CD14-positive monocyte (primary cell): Measurements from ENCODE around the gene SKIC8. TPM values are rescaled to one million over a fixed set of nuclear protein-coding genes. Genes with fewer than 3 reads are reported as not detected.
A peak's percentile ranks its signal among the peaks of the same experiment; 100 is the strongest.

Experiments used
- DNase-seq, 3 donors: peaks; one replicate each; pipeline ENCODE4 v3.0.0-alpha.2; 2011 to 2022
- H2AFZ ChIP-seq: 2 replicates; pipeline ENCODE4 v1.6.0; 2012; ENCODE audit warnings: mild to moderate bottlenecking, low read depth, low read length, inconsistent platforms; ENCODE audit not compliant: insufficient read depth, poor library complexity, severe bottlenecking
- H3K27ac ChIP-seq, 2 donors: 1 replicate in 1 of 2; 2 replicates in 1 of 2; pipeline ENCODE4 v1.5.1; 2012 to 2013; ENCODE audit warnings: low read length in 2 of 2, control low read depth in 1 of 2, inconsistent platforms in 1 of 2, low read depth in 1 of 2, mild to moderate bottlenecking in 1 of 2
- H3K27me3 ChIP-seq, 2 donors: one replicate each; pipeline versions ENCODE4 v1.6.0 to v1.6.1; 2011 to 2013; ENCODE audit warnings: low read length in 2 of 2; ENCODE audit not compliant: control insufficient read depth in 2 of 2, insufficient read depth in 2 of 2
- H3K36me3 ChIP-seq, 2 donors: replicated peaks in 1 of 2; 1 replicate in 1 of 2; 2 replicates in 1 of 2; pipeline versions ENCODE4 v1.5.1 to v1.6.1; 2012 to 2013; ENCODE audit warnings: low read length in 2 of 2, control low read depth in 1 of 2, inconsistent platforms in 1 of 2, mild to moderate bottlenecking in 1 of 2; ENCODE audit not compliant: insufficient read depth in 2 of 2, control insufficient read depth in 1 of 2
- H3K4me1 ChIP-seq, 2 donors: 1 replicate in 1 of 2; 2 replicates in 1 of 2; pipeline versions ENCODE4 v1.5.1 to v1.6.1; 2012 to 2013; ENCODE audit warnings: low read length in 2 of 2, control low read depth in 1 of 2, inconsistent platforms in 1 of 2, mild to moderate bottlenecking in 1 of 2, moderate library complexity in 1 of 2; ENCODE audit not compliant: insufficient read depth in 2 of 2, control insufficient read depth in 1 of 2
- H3K4me2 ChIP-seq: replicated peaks from 2 replicates; pipeline ENCODE3; 2012; ENCODE audit warnings: low read length, moderate library complexity, mild to moderate bottlenecking; ENCODE audit not compliant: poor library complexity, severe bottlenecking; ENCODE audit errors: extremely low read depth
- H3K4me3 ChIP-seq, 3 experiments: fragments of 200-600 bp in 1 of 3; sonication (generic) in 1 of 3; replicated peaks in 1 of 3; 1 replicate in 2 of 3; 2 replicates in 1 of 3; pipeline ENCODE4 v1.5.1; 2011 to 2013; ENCODE audit warnings: low read length in 3 of 3, mild to moderate bottlenecking in 3 of 3, control low read depth in 2 of 3, low read depth in 2 of 3, inconsistent platforms in 1 of 3, moderate library complexity in 1 of 3
- H3K79me2 ChIP-seq: 2 replicates; pipeline ENCODE4 v1.6.0; 2012; ENCODE audit warnings: mild to moderate bottlenecking, control low read depth, inconsistent platforms, low read length, moderate library complexity; ENCODE audit not compliant: insufficient read depth
- H3K9ac ChIP-seq: 2 replicates; pipeline ENCODE4 v1.6.0; 2017; ENCODE audit warnings: low read length, mild to moderate bottlenecking; ENCODE audit not compliant: insufficient read depth, poor library complexity, severe bottlenecking
- H3K9me3 ChIP-seq, 2 donors: replicated peaks in 1 of 2; 1 replicate in 1 of 2; 2 replicates in 1 of 2; pipeline versions ENCODE4 v1.5.1 to v1.6.1; 2012 to 2013; ENCODE audit warnings: low read length in 2 of 2, control low read depth in 1 of 2; ENCODE audit not compliant: control insufficient read depth in 1 of 2, insufficient read depth in 1 of 2
- H4K20me1 ChIP-seq: 2 replicates; pipeline ENCODE4 v1.6.0; 2012; ENCODE audit warnings: mild to moderate bottlenecking, low read length, control low read depth, moderate library complexity; ENCODE audit not compliant: insufficient read depth
- H3K27ac Mint-ChIP-seq, 7 donors: one replicate each; pipeline ENCODE4 v1.8.0; 2020; ENCODE audit warnings: mild to moderate bottlenecking in 7 of 7, mixed read lengths in 7 of 7, moderate library complexity in 6 of 7, inconsistent platforms in 2 of 7
- H3K27me3 Mint-ChIP-seq, 3 donors: one replicate each; pipeline ENCODE4 v1.8.0; 2021 to 2022; ENCODE audit warnings: low read depth in 3 of 3, mild to moderate bottlenecking in 3 of 3, mixed read lengths in 3 of 3, moderate library complexity in 3 of 3, inconsistent platforms in 1 of 3
- H3K36me3 Mint-ChIP-seq, 2 donors: one replicate each; pipeline ENCODE4 v1.8.0; 2020; ENCODE audit warnings: mixed read lengths in 2 of 2, inconsistent platforms in 1 of 2, mild to moderate bottlenecking in 1 of 2
- H3K4me1 Mint-ChIP-seq: one replicate; pipeline ENCODE4 v1.8.0; 2020; ENCODE audit warnings: mild to moderate bottlenecking, mixed read lengths
- H3K4me3 Mint-ChIP-seq, 2 donors: one replicate each; pipeline ENCODE4 v1.8.0; 2020; ENCODE audit warnings: mild to moderate bottlenecking in 2 of 2, mixed read lengths in 2 of 2, moderate library complexity in 1 of 2
- H3K9me3 Mint-ChIP-seq, 7 donors: one replicate each; pipeline ENCODE4 v1.8.0; 2020 to 2022; ENCODE audit warnings: mixed read lengths in 7 of 7, mild to moderate bottlenecking in 6 of 7, moderate library complexity in 6 of 7, inconsistent platforms in 2 of 7
- WGBS: methylation state at CpG from one replicate; pipeline ENCODE4 v1.1.5; 2013; ENCODE audit warnings: missing lambda C conversion rate; ENCODE audit not compliant: insufficient coverage; 5-methylcytosine and 5-hydroxymethylcytosine counted together
- intact Hi-C, 2 donors: fragments of 100-400 bp; cut with micrococcal nuclease; formaldehyde crosslinking; loops; one replicate each; pipeline versions ENCODE4 v1.15.0 to v1.15.1; 2023
- polyA plus RNA-seq, 3 donors: library from polyadenylated mRNA; depleted of rRNA in 1 of 3; unstranded in 2 of 3; stranded (reverse) in 1 of 3; fragments of 300-500 nt in 2 of 3; fragments of >200 nt in 1 of 3; fragmentation: Illumina TruSeq in 2 of 3; gene quantifications; 1 replicate in 2 of 3; 2 replicates in 1 of 3; pipeline ENCODE4 v1.2.3, GENCODE V29; 2012 to 2021
- TF ChIP-seq, protein P1 (sequence below): fragments of 200-600 bp; IDR thresholded peaks from one replicate; pipeline ENCODE4 v1.8.0; 2022; ENCODE audit warnings: antibody characterized with exemption, mild to moderate bottlenecking

Gene SKIC8
- polyA plus RNA-seq, 3 donors = 59.8 to 123 (median 88.0) TPM

DNA sequence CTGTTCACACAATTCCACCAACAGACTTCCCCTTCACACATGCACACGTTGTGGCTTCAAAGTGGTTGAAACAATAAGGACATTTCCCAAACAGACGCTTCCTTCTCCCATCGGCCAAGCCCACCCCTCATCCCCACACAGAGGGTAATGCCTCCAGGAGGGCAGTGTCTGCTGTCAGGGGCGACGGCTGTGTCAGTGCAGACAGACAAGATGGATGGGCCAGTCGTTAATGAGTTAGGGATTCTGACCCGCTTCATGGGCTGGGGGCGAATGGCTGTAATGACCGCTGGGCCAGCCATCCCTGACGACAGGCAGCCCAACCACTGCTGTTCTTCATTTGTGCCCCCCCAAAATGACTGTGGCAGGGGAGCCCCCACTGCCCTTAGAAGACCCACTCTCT lies 20.2 kb upstream of the SKIC8 start:
- H3K27me3 ChIP-seq = no peaks in the 10 kb centered on the region
- no peak overlapping the region for H3K9ac ChIP-seq
- Mint-ChIP-seq H3K4me1 (peaks cover 7% of the 10 kb centered on the region), H3K36me3 (no peaks in the 10 kb centered on the region), H3K4me3 (no peak overlapping the region), H3K27ac (peak overlapping the region in 1 of 7 donors; percentile 25), H3K9me3 (no peaks in the 10 kb centered on the region), H3K27me3 (peaks cover 0 to 5% (median 1%) of the 10 kb centered on the region in 3 donors)
- H3K4me1 ChIP-seq = peaks cover 7% of the 10 kb centered on the region in 2 donors
- intact Hi-C loops = no loop called here
- H3K9me3 ChIP-seq = no peaks in the 10 kb centered on the region
- TF ChIP-seq, protein P1, sequence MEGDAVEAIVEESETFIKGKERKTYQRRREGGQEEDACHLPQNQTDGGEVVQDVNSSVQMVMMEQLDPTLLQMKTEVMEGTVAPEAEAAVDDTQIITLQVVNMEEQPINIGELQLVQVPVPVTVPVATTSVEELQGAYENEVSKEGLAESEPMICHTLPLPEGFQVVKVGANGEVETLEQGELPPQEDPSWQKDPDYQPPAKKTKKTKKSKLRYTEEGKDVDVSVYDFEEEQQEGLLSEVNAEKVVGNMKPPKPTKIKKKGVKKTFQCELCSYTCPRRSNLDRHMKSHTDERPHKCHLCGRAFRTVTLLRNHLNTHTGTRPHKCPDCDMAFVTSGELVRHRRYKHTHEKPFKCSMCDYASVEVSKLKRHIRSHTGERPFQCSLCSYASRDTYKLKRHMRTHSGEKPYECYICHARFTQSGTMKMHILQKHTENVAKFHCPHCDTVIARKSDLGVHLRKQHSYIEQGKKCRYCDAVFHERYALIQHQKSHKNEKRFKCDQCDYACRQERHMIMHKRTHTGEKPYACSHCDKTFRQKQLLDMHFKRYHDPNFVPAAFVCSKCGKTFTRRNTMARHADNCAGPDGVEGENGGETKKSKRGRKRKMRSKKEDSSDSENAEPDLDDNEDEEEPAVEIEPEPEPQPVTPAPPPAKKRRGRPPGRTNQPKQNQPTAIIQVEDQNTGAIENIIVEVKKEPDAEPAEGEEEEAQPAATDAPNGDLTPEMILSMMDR = no peak
- H3K4me2 ChIP-seq = no peak overlapping the region
- no peak overlapping the region for H3K4me3 ChIP-seq
- no peak for DNase-seq
- H3K36me3 ChIP-seq = no peaks in the 10 kb centered on the region
- H3K79me2 ChIP-seq = no peaks in the 10 kb centered on the region
- peak overlapping the region; percentile 59 for H2AFZ ChIP-seq
- WGBS = 56% methylated on average over 8 of the region's 10 CpGs
- H3K27ac ChIP-seq = no peak overlapping the region
- no peaks in the 10 kb centered on the region for H4K20me1 ChIP-seq

DNA sequence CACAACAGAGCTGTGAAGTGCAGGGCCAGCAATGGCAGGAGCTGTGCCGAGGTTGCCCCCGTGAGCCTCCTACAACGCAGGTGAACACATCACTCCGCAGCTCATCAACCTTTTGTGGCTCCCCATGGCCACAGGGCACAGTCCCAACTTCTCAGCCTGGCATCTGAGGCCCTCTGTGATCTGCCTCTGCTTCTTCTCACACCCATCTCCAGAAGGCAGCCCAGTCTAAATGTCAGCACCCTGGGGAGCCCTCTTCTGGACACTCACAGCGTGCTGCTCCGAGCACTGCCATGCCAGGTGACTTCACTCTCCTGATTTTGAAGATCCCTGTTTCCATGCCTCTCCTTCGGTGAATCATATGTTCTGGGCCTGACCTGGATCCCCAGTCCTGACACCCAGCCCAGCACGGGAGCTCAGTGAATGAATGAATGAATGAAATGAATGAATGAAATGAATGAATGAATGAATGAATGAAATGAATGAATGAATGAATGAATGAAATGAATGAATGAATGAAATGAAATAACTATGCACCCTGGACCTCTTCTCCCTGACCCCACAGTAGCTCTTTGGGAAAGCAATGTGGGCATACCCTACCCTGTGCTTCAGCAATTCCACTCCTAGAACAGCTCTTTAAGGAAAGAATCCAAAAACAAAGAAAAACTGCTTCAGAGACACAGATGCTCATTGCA lies 17.9 kb upstream of the SKIC8 start:
- Mint-ChIP-seq H3K27ac (peak overlapping the region in 2 of 7 donors; percentile 45 to 54), H3K36me3 (no peaks in the 10 kb centered on the region), H3K4me1 (no peaks in the 10 kb centered on the region), H3K9me3 (no peaks in the 10 kb centered on the region), H3K4me3 (no peak overlapping the region), H3K27me3 (peaks cover 0 to 8% (median 0%) of the 10 kb centered on the region in 3 donors)
- Histone ChIP-seq H3K4me1 (no peaks in the 10 kb centered on the region), H4K20me1 (no peaks in the 10 kb centered on the region), H3K36me3 (no peaks in the 10 kb centered on the region), H3K4me2 (no peak overlapping the region), H3K9me3 (no peaks in the 10 kb centered on the region), H3K27me3 (no peaks in the 10 kb centered on the region), H3K9ac (no peak overlapping the region), H3K79me2 (no peaks in the 10 kb centered on the region), H3K27ac (no peak overlapping the region), H3K4me3 (no peak overlapping the region), H2AFZ (no peak overlapping the region)
- no peak for DNase-seq
- intact Hi-C loops = no loop called here
- 91% methylated on average over 7 of the region's 8 CpGs for WGBS
- TF ChIP-seq, protein P1 = no peak
